Endothelial cell of umbilical vein (primary cell): ENCODE data around the gene EVI5. TPM values are rescaled to one million over a fixed set of nuclear protein-coding genes. Genes with fewer than 3 reads are reported as not detected.

Experiments used
- BruUV-seq: library from RNA; stranded (reverse); fragments of 400-500 nt; replicated peaks from 2 replicates; lab custom pipeline; 2021; lab: Mats Ljungman, UMichigan
- CTCF ChIA-PET: fragments of 300-600, 350-600 bp; sonication (Branson Sonifier 250); formaldehyde crosslinking; loops from one replicate; lab custom pipeline; 2021; ENCODE audit warnings: antibody characterized with exemption, inconsistent platforms; lab: Charles Lee
- POLR2A ChIA-PET: fragments of 300-600, 350-600 bp; sonication (Branson Sonifier 250); formaldehyde crosslinking; loops from one replicate; lab custom pipeline; 2021; ENCODE audit warnings: antibody characterized with exemption, inconsistent platforms; lab: Charles Lee
- DNase-seq: peaks from one replicate; pipeline ENCODE4 v3.0.0-alpha.2; 2011; ENCODE audit warnings: low read depth, low spot score
- FAIRE-seq: peaks from 2 replicates; lab custom pipeline; 2011; peaks lifted over from hg19 to GRCh38; lab: Jason Lieb, UNC
- H2AFZ ChIP-seq: 2 replicates; pipeline ENCODE4 v1.6.0; 2012; ENCODE audit warnings: low read depth, low read length, control low read depth, inconsistent platforms
- H3K27ac ChIP-seq: 2 replicates; pipeline ENCODE4 v1.5.1; 2011; ENCODE audit warnings: low read depth, mild to moderate bottlenecking, control low read depth, low read length, moderate library complexity; ENCODE audit not compliant: insufficient read depth
- H3K27me3 ChIP-seq, 2 experiments: 2 replicates each; pipeline versions ENCODE4 v1.6.0 to v1.6.1; 2011; ENCODE audit warnings: low read length in 2 of 2, mixed read lengths in 1 of 2; ENCODE audit not compliant: control insufficient read depth in 2 of 2, insufficient read depth in 2 of 2
- H3K36me3 ChIP-seq, 2 experiments: 2 replicates in 1 of 2; 3 replicates in 1 of 2; pipeline ENCODE4 v1.5.1; 2011; ENCODE audit warnings: low read length in 2 of 2, mild to moderate bottlenecking in 1 of 2, moderate library complexity in 1 of 2; ENCODE audit not compliant: control insufficient read depth in 2 of 2, insufficient read depth in 2 of 2; ENCODE audit errors: extremely low read depth in 1 of 2
- H3K4me1 ChIP-seq: 3 replicates; pipeline ENCODE4 v1.5.1; 2011; ENCODE audit warnings: mild to moderate bottlenecking, low read length; ENCODE audit not compliant: control insufficient read depth, insufficient read depth; ENCODE audit errors: extremely low read depth
- H3K4me2 ChIP-seq: 2 replicates; pipeline ENCODE4 v1.6.1; 2011; ENCODE audit warnings: low read length, control low read depth, mixed read lengths; ENCODE audit not compliant: insufficient read depth
- H3K4me3 ChIP-seq, 3 experiments: fragments of 200-600 bp in 1 of 3; sonication (generic), shearing (Covaris generic) in 1 of 3; replicated peaks in 1 of 3; 2 replicates each; pipeline ENCODE4 v1.5.1; 2011 to 2016; ENCODE audit warnings: control low read depth in 3 of 3, low read length in 3 of 3, mild to moderate bottlenecking in 2 of 3, inconsistent platforms in 1 of 3, low read depth in 1 of 3, moderate library complexity in 1 of 3; ENCODE audit not compliant: insufficient read depth in 1 of 3
- H3K79me2 ChIP-seq: 2 replicates; pipeline ENCODE4 v1.6.0; 2012; ENCODE audit warnings: low read length, inconsistent platforms; ENCODE audit not compliant: control insufficient read depth, insufficient read depth
- H3K9ac ChIP-seq: replicated peaks from 2 replicates; pipeline ENCODE3; 2011; ENCODE audit warnings: low read length, control low read depth; ENCODE audit not compliant: insufficient read depth; ENCODE audit errors: extremely low read depth
- H3K9me1 ChIP-seq: replicated peaks from 3 replicates; pipeline ENCODE4 v1.6.0; 2011; ENCODE audit warnings: mild to moderate bottlenecking, low read length; ENCODE audit not compliant: control insufficient read depth, insufficient read depth; ENCODE audit errors: extremely low read depth
- H3K9me3 ChIP-seq: replicated peaks from 2 replicates; pipeline ENCODE4 v1.5.1; 2012; ENCODE audit warnings: low read length, inconsistent platforms; ENCODE audit not compliant: control insufficient read depth, insufficient read depth
- H4K20me1 ChIP-seq: replicated peaks from 2 replicates; pipeline ENCODE3; 2011; ENCODE audit warnings: mild to moderate bottlenecking, low read length; ENCODE audit not compliant: control insufficient read depth, insufficient read depth; ENCODE audit errors: extremely low read depth
- EZH2 ChIP-seq: IDR thresholded peaks from 2 replicates; pipeline ENCODE4 v1.6.1; 2012; ENCODE audit warnings: borderline replicate concordance, low read depth, mild to moderate bottlenecking, moderate library complexity, low read length, inconsistent platforms; ENCODE audit not compliant: severe bottlenecking
- FOS ChIP-seq: IDR thresholded peaks from 2 replicates; pipeline ENCODE4 v1.6.1; 2011; ENCODE audit warnings: mild to moderate bottlenecking, low read length, moderate library complexity, borderline replicate concordance; ENCODE audit not compliant: insufficient read depth
- GATA2 ChIP-seq: IDR thresholded peaks from 2 replicates; pipeline ENCODE4 v1.7.0; 2011; ENCODE audit warnings: low read depth, mild to moderate bottlenecking, moderate library complexity, mixed read lengths, low read length; ENCODE audit not compliant: insufficient read length, insufficient read depth
- JUN ChIP-seq: IDR thresholded peaks from 2 replicates; pipeline ENCODE4 v1.6.1; 2011; ENCODE audit warnings: borderline replicate concordance, low read depth; ENCODE audit not compliant: insufficient read length, insufficient read depth
- MYC ChIP-seq: IDR thresholded peaks from one replicate; pipeline ENCODE4 v1.6.1; 2011; ENCODE audit warnings: mild to moderate bottlenecking, low read depth, low read length
- POLR2A ChIP-seq: IDR thresholded peaks from 2 replicates; pipeline ENCODE4 v1.6.1; 2012; ENCODE audit warnings: low read depth, mild to moderate bottlenecking, control low read depth, low read length
- POLR2AphosphoS5 ChIP-seq: IDR thresholded peaks from 2 replicates; pipeline ENCODE4 v1.6.1; 2012; ENCODE audit warnings: low read depth, mild to moderate bottlenecking, control low read depth, low read length, moderate library complexity; ENCODE audit not compliant: insufficient read depth
- dilution Hi-C: fragments of 300-500 bp; cut with MboI; formaldehyde crosslinking; loops from one replicate; pipeline ENCODE4 v1.15.0; 2019; ENCODE audit warnings: low sequenced_read_pairs; ENCODE audit not compliant: extremely low pct_ligation_motif_present
- intact Hi-C: fragments of 100-400 bp; cut with micrococcal nuclease; formaldehyde crosslinking; loops from one replicate; pipeline ENCODE4 v1.10.0; 2022
- polyA plus RNA-seq, 4 experiments: library from polyadenylated mRNA; depleted of rRNA in 3 of 4; stranded (reverse) in 3 of 4; unstranded in 1 of 4; fragments of >200 nt; gene quantifications; 2 replicates each; pipeline versions ENCODE4 v1.2.1 to v1.2.3, GENCODE V29; 2011 to 2012; ENCODE audit warnings: missing spikeins in 1 of 4
- total RNA-seq: library from RNA; stranded (reverse); gene quantifications from 2 replicates; pipeline ENCODE4 v1.2.3, GENCODE V29; 2021
- TF ChIP-seq, protein P1 (sequence below): IDR thresholded peaks from 2 replicates; pipeline ENCODE4 v1.6.1; 2011; ENCODE audit not compliant: insufficient read depth, insufficient read length
- TF ChIP-seq, protein P2 (sequence below), 2 donors: IDR thresholded peaks; 1 replicate in 1 of 2; 2 replicates in 1 of 2; pipeline ENCODE4 v1.5.1; 2011; ENCODE audit warnings: low read length in 2 of 2, mild to moderate bottlenecking in 2 of 2, moderate library complexity in 2 of 2, control low read depth in 1 of 2, inconsistent platforms in 1 of 2, low read depth in 1 of 2; ENCODE audit not compliant: insufficient read depth in 1 of 2; ENCODE audit errors: extremely low read depth in 1 of 2

Gene EVI5
- total and polyA plus RNA-seq, 2 donors (not counting 3 experiments of a cell fraction or from before 2014, with no cell fraction given): 5.0 to 26.2 TPM

DNA sequence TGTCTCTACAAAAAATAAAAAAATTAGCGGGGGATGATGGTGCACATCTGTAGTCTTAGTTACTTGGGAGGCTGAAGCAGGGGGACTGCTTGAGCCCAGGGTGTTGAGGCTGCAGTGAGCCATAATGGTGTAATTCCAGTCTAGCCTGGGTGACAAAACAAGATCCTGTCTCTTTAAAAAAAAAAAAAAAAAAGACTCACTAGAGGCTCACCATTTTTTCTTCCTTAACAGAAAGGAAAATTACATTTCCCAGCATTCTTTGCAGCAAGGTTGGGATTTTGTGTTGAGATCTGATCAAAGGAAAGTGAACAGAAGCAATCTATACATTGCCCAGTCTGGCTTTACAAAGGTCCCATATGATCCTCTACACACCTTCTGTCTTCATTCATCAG, 319.7 kb downstream of the EVI5 start:
- Histone ChIP-seq H3K36me3 (no peaks in the 10 kb centered on the region), H3K9ac (no peak overlapping the region), H2AFZ (no peak overlapping the region), H3K4me3 (no peak overlapping the region), H3K9me1 (no peaks in the 10 kb centered on the region), H3K27me3 (no peaks in the 10 kb centered on the region), H3K4me1 (peaks cover under 1% of the 10 kb centered on the region), H3K27ac (no peak overlapping the region), H3K4me2 (no peak overlapping the region), H3K79me2 (no peaks in the 10 kb centered on the region), H3K9me3 (no peaks in the 10 kb centered on the region), H4K20me1 (no peaks in the 10 kb centered on the region)
- DNase-seq (no peak), FAIRE-seq (no peak)
- dilution Hi-C loops (no loop called here), intact Hi-C loops (no loop called here)
- TF ChIP-seq GATA2 (no peak), FOS (no peak), JUN (no peak), POLR2A (no peak), MYC (no peak), POLR2AphosphoS5 (no peak), EZH2 (no peak)
- TF ChIP-seq, protein P1, sequence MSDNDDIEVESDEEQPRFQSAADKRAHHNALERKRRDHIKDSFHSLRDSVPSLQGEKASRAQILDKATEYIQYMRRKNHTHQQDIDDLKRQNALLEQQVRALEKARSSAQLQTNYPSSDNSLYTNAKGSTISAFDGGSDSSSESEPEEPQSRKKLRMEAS: no peak
- TF ChIP-seq, protein P2, sequence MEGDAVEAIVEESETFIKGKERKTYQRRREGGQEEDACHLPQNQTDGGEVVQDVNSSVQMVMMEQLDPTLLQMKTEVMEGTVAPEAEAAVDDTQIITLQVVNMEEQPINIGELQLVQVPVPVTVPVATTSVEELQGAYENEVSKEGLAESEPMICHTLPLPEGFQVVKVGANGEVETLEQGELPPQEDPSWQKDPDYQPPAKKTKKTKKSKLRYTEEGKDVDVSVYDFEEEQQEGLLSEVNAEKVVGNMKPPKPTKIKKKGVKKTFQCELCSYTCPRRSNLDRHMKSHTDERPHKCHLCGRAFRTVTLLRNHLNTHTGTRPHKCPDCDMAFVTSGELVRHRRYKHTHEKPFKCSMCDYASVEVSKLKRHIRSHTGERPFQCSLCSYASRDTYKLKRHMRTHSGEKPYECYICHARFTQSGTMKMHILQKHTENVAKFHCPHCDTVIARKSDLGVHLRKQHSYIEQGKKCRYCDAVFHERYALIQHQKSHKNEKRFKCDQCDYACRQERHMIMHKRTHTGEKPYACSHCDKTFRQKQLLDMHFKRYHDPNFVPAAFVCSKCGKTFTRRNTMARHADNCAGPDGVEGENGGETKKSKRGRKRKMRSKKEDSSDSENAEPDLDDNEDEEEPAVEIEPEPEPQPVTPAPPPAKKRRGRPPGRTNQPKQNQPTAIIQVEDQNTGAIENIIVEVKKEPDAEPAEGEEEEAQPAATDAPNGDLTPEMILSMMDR (IDR thresholded peaks at IDR 0.05; ENCODE audit: extremely low read depth in 1 of 2, insufficient read depth in 1 of 2, low read depth in 1 of 2, low read length in 2 of 2): no peak
- BruUV-seq: no TSS peak
- POLR2A ChIA-PET: no interaction called here
- CTCF ChIA-PET: no interaction called here
